HFFc6 (cell line): Measurements from ENCODE around the gene HHIPL1. TPM values are rescaled to one million over a fixed set of nuclear protein-coding genes. Genes with fewer than 3 reads are reported as not detected.

Experiments
- DNase-seq: peaks from one replicate; pipeline ENCODE4 v3.0.0-alpha.2; 2018
- H3K27ac Mint-ChIP-seq: 2 replicates; pipeline ENCODE4 v1.8.0; 2020; ENCODE audit warnings: mild to moderate bottlenecking, mixed read lengths
- H3K27me3 Mint-ChIP-seq: 2 replicates; pipeline ENCODE4 v1.8.0; 2021; ENCODE audit warnings: mild to moderate bottlenecking, moderate library complexity, mixed read lengths; ENCODE audit not compliant: insufficient read depth
- H3K36me3 Mint-ChIP-seq: 2 replicates; pipeline ENCODE4 v1.8.0; 2021; ENCODE audit warnings: low read depth, mixed read lengths
- H3K4me1 Mint-ChIP-seq: 2 replicates; pipeline ENCODE4 v1.8.0; 2020; ENCODE audit warnings: low read depth, mixed read lengths
- H3K4me3 Mint-ChIP-seq: 2 replicates; pipeline ENCODE4 v1.8.0; 2020; ENCODE audit warnings: mild to moderate bottlenecking, moderate library complexity, mixed read lengths
- H3K9me3 Mint-ChIP-seq: 2 replicates; pipeline ENCODE4 v1.8.0; 2020; ENCODE audit warnings: mild to moderate bottlenecking, mixed read lengths
- total RNA-seq, 6 experiments: library from RNA; stranded (reverse); fragmentation: NEBNext Ultra II Directional; extraction: Animal tissue kit (Norgen Biotek cat#: 25700); gene quantifications; 2 replicates in 1 of 6; 3 replicates in 5 of 6; pipeline ENCODE4 v1.2.3, GENCODE V29; 2021
- TF ChIP-seq, protein P1 (sequence below): fragments of 200-600 bp; sonication (generic); IDR thresholded peaks from 2 replicates; pipeline ENCODE4 v1.5.0; 2021; ENCODE audit warnings: antibody characterized with exemption, mild to moderate bottlenecking

Gene HHIPL1
- total RNA-seq, 6 experiments from 2014 or later, result 0.99 to 2.8 (median 1.3) TPM

DNA sequence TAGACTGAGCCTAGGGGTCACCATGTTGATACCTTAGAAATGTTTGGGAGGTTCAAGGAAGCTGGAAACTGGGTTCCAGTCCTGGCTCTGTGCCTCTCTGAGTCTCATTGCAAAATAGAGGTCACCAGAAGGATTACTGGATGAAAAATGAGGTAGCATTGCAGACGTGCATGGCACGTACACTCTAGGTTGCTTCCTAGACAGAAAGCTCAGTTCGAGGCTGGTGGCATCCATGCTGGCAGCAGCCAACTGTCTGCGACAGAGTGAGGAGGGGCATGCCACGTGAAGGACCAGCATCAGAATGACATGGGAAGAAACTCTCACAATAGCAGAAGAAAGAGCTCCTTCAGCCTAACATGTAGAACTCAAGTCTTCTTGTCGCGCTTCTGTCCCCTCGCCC is 34.6 kb downstream of the HHIPL1 start:
- Mint-ChIP-seq H3K4me1 (peaks cover 16% of the 10 kb centered on the region; the same call in 1 of the 2 replicates), H3K36me3 (peaks cover 12% of the 10 kb centered on the region; the same call in 1 of the 2 replicates), H3K9me3 (peaks cover 20% of the 10 kb centered on the region), H3K27ac (no peak overlapping the region), H3K27me3 (peaks cover 3% of the 10 kb centered on the region; the same call in 1 of the 2 replicates), H3K4me3 (no peak overlapping the region)
- TF ChIP-seq, protein P1, sequence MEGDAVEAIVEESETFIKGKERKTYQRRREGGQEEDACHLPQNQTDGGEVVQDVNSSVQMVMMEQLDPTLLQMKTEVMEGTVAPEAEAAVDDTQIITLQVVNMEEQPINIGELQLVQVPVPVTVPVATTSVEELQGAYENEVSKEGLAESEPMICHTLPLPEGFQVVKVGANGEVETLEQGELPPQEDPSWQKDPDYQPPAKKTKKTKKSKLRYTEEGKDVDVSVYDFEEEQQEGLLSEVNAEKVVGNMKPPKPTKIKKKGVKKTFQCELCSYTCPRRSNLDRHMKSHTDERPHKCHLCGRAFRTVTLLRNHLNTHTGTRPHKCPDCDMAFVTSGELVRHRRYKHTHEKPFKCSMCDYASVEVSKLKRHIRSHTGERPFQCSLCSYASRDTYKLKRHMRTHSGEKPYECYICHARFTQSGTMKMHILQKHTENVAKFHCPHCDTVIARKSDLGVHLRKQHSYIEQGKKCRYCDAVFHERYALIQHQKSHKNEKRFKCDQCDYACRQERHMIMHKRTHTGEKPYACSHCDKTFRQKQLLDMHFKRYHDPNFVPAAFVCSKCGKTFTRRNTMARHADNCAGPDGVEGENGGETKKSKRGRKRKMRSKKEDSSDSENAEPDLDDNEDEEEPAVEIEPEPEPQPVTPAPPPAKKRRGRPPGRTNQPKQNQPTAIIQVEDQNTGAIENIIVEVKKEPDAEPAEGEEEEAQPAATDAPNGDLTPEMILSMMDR, result no peak
- DNase-seq, result no peak

DNA sequence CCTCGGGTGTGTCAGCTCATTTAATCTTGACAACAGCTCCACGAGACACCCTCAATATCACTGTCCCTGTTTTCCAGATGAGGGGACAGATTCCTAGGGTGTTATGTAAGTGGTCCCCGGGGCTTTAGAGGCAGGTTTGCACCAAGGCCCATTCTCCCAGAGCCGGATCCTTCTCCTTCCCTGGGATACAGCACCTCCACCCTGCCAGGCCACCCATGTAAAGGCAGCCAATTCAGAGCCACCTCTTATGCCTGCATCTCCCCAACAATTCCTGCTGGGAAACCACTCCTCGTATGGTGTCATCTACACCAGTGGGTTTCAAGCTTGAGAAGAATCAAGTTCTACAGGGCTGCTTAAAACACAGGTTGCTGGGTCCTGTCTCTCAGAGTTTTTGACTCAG is 35.1 kb downstream of the HHIPL1 start:
- Mint-ChIP-seq H3K9me3 (peaks cover 20% of the 10 kb centered on the region), H3K4me3 (no peak overlapping the region), H3K27ac (no peak overlapping the region), H3K36me3 (peaks cover 12% of the 10 kb centered on the region; the same call in 1 of the 2 replicates), H3K27me3 (peaks cover 4% of the 10 kb centered on the region; the same call in 1 of the 2 replicates), H3K4me1 (peaks cover 16% of the 10 kb centered on the region; the same call in 1 of the 2 replicates)
- TF ChIP-seq, protein P1, result no peak
- no peak for DNase-seq

DNA sequence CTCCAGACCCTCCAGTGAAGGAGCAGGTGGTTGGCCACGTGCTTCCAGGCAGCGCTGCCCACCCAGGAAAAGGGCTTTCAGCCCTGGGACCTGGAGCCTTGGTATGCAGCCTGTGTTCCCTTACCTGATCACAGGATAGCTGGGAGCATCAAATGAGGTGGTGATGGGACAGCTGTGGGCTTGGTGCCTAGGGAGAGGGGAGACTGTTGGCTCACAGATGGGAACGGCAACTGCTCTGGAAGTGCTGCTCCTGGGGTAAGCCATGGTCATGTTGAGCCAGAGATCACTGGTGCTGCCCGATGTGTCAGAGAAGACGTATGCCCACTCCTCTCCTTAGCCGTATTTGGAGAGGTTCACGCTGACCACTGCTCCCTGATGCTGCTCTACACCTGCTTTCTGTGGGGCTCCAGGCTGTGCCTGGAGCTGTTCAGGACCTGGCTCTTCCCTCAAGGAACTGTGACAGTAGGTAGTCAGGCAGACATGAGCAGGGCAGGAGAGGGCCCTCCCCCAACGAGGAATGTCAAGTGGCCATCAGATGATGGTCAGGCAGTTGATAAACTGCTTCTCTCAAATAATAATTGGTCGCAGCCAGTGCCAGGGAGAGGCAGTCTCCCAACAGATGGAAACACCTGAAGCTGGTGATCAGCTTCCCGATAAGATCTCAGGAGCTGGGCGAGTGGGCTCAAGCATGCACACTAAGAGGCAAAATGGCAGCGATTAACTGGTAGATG is 36.3 kb downstream of the HHIPL1 start:
- TF ChIP-seq, protein P1, result no peak
- Mint-ChIP-seq H3K36me3 (peaks cover 12% of the 10 kb centered on the region; the same call in 1 of the 2 replicates), H3K4me3 (no peak overlapping the region), H3K4me1 (peaks cover 15% of the 10 kb centered on the region; the same call in 1 of the 2 replicates), H3K27me3 (peaks cover 7% of the 10 kb centered on the region; the same call in 1 of the 2 replicates), H3K9me3 (peaks cover 20% of the 10 kb centered on the region), H3K27ac (no peak overlapping the region)
- no peak for DNase-seq

DNA sequence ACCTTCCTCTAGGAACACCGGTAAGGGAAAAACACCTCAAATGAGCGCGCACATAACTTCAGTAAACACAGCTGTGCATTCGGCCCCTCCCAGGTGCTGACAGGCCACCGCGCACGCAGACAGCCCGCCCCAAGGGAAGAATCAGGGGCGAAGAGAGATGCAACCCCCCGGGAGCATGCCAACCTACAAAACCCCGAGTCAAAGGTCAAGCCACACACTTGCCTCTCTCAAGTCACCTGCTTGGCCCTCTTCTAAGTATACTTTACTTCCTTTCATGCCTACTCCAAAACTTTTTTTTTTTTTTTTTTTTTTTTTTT is 36.9 kb downstream of the HHIPL1 start:
- DNase-seq, result no peak
- TF ChIP-seq, protein P1, result no peak
- Mint-ChIP-seq H3K36me3 (peaks cover 12% of the 10 kb centered on the region; the same call in 1 of the 2 replicates), H3K4me3 (no peak overlapping the region), H3K4me1 (peaks cover 10% of the 10 kb centered on the region; the same call in 1 of the 2 replicates), H3K9me3 (peaks cover 20% of the 10 kb centered on the region), H3K27ac (no peak overlapping the region), H3K27me3 (peaks cover 8% of the 10 kb centered on the region; the same call in 1 of the 2 replicates)

DNA sequence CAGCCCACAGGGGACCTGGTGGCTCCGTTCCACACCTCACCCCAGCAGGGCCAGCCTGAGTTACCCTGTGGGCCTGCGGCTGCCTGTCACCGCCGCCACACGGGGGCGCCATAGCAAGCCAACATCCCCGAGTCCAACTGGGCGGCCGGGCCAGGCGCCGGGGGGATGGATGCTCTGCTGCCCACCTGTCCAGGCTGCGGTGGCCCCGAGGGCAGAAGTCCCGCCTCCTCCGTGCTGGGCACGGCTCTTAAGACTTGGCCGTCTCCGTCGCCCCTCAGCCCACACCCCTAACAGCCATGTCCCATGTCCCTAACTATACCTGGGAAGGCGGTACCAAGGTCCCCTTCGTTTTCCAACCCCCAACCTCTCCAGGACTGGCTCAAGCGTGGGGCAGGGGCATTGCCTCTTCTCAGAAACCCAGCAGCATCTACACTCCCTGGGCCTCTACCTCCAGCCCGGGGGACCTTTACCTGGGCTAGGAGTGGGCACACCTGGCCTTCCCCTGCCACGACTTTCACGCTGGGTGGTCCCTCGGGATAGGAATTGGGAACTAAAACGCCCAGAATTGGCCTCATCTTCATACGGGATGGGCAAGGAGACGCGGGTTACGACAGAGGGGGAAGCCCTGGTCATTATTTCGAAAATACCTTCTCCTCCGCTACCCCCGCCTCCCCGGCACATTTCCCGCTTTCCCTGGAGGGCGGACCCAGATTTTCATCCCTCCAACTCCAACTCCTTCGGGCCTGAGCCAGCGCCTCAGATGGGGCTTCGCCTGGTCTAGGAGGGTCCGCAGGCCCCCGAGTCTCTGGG is 38.1 kb downstream of the HHIPL1 start:
- Mint-ChIP-seq H3K4me3 (peak overlapping the region; percentile 90), H3K9me3 (peaks cover 13% of the 10 kb centered on the region), H3K27ac (peak overlapping the region; percentile 89), H3K36me3 (peaks cover 12% of the 10 kb centered on the region; the same call in 1 of the 2 replicates), H3K4me1 (no peaks in the 10 kb centered on the region; the same call in 1 of the 2 replicates), H3K27me3 (peaks cover 17% of the 10 kb centered on the region)
- DNase-seq, result peak; percentile 49
- TF ChIP-seq, protein P1, result peak; percentile 99
